ENCODE measurements around the gene SLC7A5.

The SLC7A5 gene

GRCh38 chr16:87800497-87800896 lies 68.8 kb downstream of the SLC7A5 start:
- ATAC-seq (ENCODE audit: insufficient read depth, low read depth) (no peak), DNase-seq (no peak)
- Histone ChIP-seq H3K4me3 (ENCODE audit: low read depth in 1 of 2, low read length in 2 of 2) (no peak overlapping the region), H2AFZ (ENCODE audit: low read depth, low read length) (no peak overlapping the region), H3K27me3 (ENCODE audit: insufficient read depth, low read length, poor library complexity) (no peaks in the 10 kb centered on the region), H3K4me1 (ENCODE audit: insufficient read depth, low read length) (peaks cover 6% of the 10 kb centered on the region), H3K36me3 (ENCODE audit: insufficient read depth, low read length) (no peaks in the 10 kb centered on the region), H3K9me3 (ENCODE audit: insufficient read depth, low read length, severe bottlenecking) (no peaks in the 10 kb centered on the region), H3K9ac (ENCODE audit: low read depth, low read length) (no peak overlapping the region), H3K4me2 (ENCODE audit: insufficient read depth, low read length) (no peak overlapping the region), H4K20me1 (ENCODE audit: insufficient read depth, low read length) (no peaks in the 10 kb centered on the region), H3K79me2 (ENCODE audit: insufficient read depth, low read length) (no peaks in the 10 kb centered on the region), H3K27ac (ENCODE audit: low read length) (no peak overlapping the region; the same call in 1 of the 2 replicates)
- TF ChIP-seq EZH2 (IDR thresholded peaks at IDR 0.05; ENCODE audit: borderline replicate concordance, low read depth, low read length, severe bottlenecking) = no peak
- no peak for TF ChIP-seq CTCF (IDR thresholded peaks at IDR 0.05; ENCODE audit: borderline replicate concordance, extremely low read depth, low read length, poor library complexity, severe bottlenecking)

GRCh38 chr16:87795336-87795735 lies 74.0 kb downstream of the SLC7A5 start:
- no peak overlapping the region for H3K4me3 ChIP-seq (ENCODE audit: low read depth in 1 of 2, low read length in 2 of 2)
- no peak overlapping the region for H3K27ac ChIP-seq (ENCODE audit: low read length)

GRCh38 chr16:87794485-87795078 lies 74.7 kb downstream of the SLC7A5 start:
- Histone ChIP-seq H4K20me1 (ENCODE audit: insufficient read depth, low read length) (no peaks in the 10 kb centered on the region), H3K27me3 (ENCODE audit: insufficient read depth, low read length, poor library complexity) (no peaks in the 10 kb centered on the region), H3K9me3 (ENCODE audit: insufficient read depth, low read length, severe bottlenecking) (no peaks in the 10 kb centered on the region), H3K36me3 (ENCODE audit: insufficient read depth, low read length) (no peaks in the 10 kb centered on the region), H3K4me1 (ENCODE audit: insufficient read depth, low read length) (no peaks in the 10 kb centered on the region), H3K4me3 (ENCODE audit: low read depth in 1 of 2, low read length in 2 of 2) (no peak overlapping the region), H3K27ac (ENCODE audit: low read length) (no peak overlapping the region; the same call in 1 of the 2 replicates), H3K4me2 (ENCODE audit: insufficient read depth, low read length) (no peak overlapping the region), H3K79me2 (ENCODE audit: insufficient read depth, low read length) (no peaks in the 10 kb centered on the region), H2AFZ (ENCODE audit: low read depth, low read length) (no peak overlapping the region), H3K9ac (ENCODE audit: low read depth, low read length) (no peak overlapping the region)
- DNase-seq (no peak), ATAC-seq (ENCODE audit: insufficient read depth, low read depth) (no peak)
- TF ChIP-seq EZH2 (IDR thresholded peaks at IDR 0.05; ENCODE audit: borderline replicate concordance, low read depth, low read length, severe bottlenecking) (no peak), CTCF (IDR thresholded peaks at IDR 0.05; ENCODE audit: borderline replicate concordance, extremely low read depth, low read length, poor library complexity, severe bottlenecking) (no peak)

More at GRCh38 chr16:87795336-87795735, 74.0 kb downstream of the SLC7A5 start:
- no peak overlapping the region for H2AFZ ChIP-seq (ENCODE audit: low read depth, low read length)
- no peaks in the 10 kb centered on the region for H3K9me3 ChIP-seq (ENCODE audit: insufficient read depth, low read length, severe bottlenecking)
- no peaks in the 10 kb centered on the region for H4K20me1 ChIP-seq (ENCODE audit: insufficient read depth, low read length)
- H3K9ac ChIP-seq (ENCODE audit: low read depth, low read length) = no peak overlapping the region
- no peaks in the 10 kb centered on the region for H3K79me2 ChIP-seq (ENCODE audit: insufficient read depth, low read length)
- H3K27me3 ChIP-seq (ENCODE audit: insufficient read depth, low read length, poor library complexity) = no peaks in the 10 kb centered on the region
- DNase-seq (no peak), ATAC-seq (ENCODE audit: insufficient read depth, low read depth) (0 out of 3 replicates have a peak, but pooled peaks have one; percentile 22)
- no peak for TF ChIP-seq CTCF (IDR thresholded peaks at IDR 0.05; ENCODE audit: borderline replicate concordance, extremely low read depth, low read length, poor library complexity, severe bottlenecking)
- no peak for TF ChIP-seq EZH2 (IDR thresholded peaks at IDR 0.05; ENCODE audit: borderline replicate concordance, low read depth, low read length, severe bottlenecking)
- no peak overlapping the region for H3K4me2 ChIP-seq (ENCODE audit: insufficient read depth, low read length)
- H3K36me3 ChIP-seq (ENCODE audit: insufficient read depth, low read length) = no peaks in the 10 kb centered on the region
- no peaks in the 10 kb centered on the region for H3K4me1 ChIP-seq (ENCODE audit: insufficient read depth, low read length)
